GM12878 (cell line): ENCODE results near the gene TBC1D19.

Source experiments
- CHD2 ChIP-seq: IDR thresholded peaks from 2 replicates; pipeline ENCODE4 v1.6.1; 2011; ENCODE audit warnings: low read depth, low read length, improper control_type of control experiment, borderline replicate concordance
- GATAD2B ChIP-seq: fragments of 450-650 bp; conservative IDR thresholded peaks from 2 replicates; pipeline ENCODE4 v1.6.1; 2017; ENCODE audit warnings: low read depth, mild to moderate bottlenecking, moderate library complexity
- HDAC2 ChIP-seq: fragments of 200-600 bp; sonication (generic); IDR thresholded peaks from 2 replicates; pipeline ENCODE4 v1.6.1; 2017
- RFX5 ChIP-seq: IDR thresholded peaks from 2 replicates; pipeline ENCODE4 v1.6.1; 2011; ENCODE audit warnings: low read depth, low read length, improper control_type of control experiment
- TAF1 ChIP-seq: IDR thresholded peaks from 2 replicates; pipeline ENCODE4 v1.6.1; 2011; ENCODE audit warnings: mild to moderate bottlenecking, low read depth, low read length, borderline replicate concordance
- TF ChIP-seq, protein P1 (sequence below): IDR thresholded peaks from 2 replicates; pipeline ENCODE4 v1.6.1; 2012; ENCODE audit warnings: low read depth, low read length, improper control_type of control experiment
- TF ChIP-seq, protein P2 (sequence below), 3 experiments: IDR thresholded peaks in 2 of 3; conservative IDR thresholded peaks in 1 of 3; 2 replicates each; pipeline ENCODE4 v1.5.1; 2011; ENCODE audit warnings: low read depth in 3 of 3, low read length in 3 of 3, mild to moderate bottlenecking in 3 of 3, control low read depth in 2 of 3, moderate library complexity in 2 of 3, inconsistent platforms in 1 of 3, mixed read lengths in 1 of 3; ENCODE audit not compliant: control insufficient read depth in 2 of 3, insufficient read depth in 1 of 3; ENCODE audit errors: extremely low read depth in 1 of 3
- TF ChIP-seq, protein P3 (sequence below): fragments of 450-650 bp; IDR thresholded peaks from 2 replicates; pipeline ENCODE4 v1.6.1; 2018; ENCODE audit warnings: borderline replicate concordance, mild to moderate bottlenecking; ENCODE audit not compliant: partially characterized antibody
- TF ChIP-seq, protein P4 (sequence below): IDR thresholded peaks from 2 replicates; pipeline ENCODE4 v1.6.1; 2012; ENCODE audit warnings: low read depth, low read length, improper control_type of control experiment
- TF ChIP-seq, protein P5 (sequence below): IDR thresholded peaks from 2 replicates; pipeline ENCODE4 v1.6.1; 2012; ENCODE audit warnings: mild to moderate bottlenecking, low read depth, low read length

GRCh38 chr4:26717332-26717731 lies 133.4 kb downstream of the TBC1D19 start:
- TF ChIP-seq CHD2: no peak
- TF ChIP-seq, protein P1, sequence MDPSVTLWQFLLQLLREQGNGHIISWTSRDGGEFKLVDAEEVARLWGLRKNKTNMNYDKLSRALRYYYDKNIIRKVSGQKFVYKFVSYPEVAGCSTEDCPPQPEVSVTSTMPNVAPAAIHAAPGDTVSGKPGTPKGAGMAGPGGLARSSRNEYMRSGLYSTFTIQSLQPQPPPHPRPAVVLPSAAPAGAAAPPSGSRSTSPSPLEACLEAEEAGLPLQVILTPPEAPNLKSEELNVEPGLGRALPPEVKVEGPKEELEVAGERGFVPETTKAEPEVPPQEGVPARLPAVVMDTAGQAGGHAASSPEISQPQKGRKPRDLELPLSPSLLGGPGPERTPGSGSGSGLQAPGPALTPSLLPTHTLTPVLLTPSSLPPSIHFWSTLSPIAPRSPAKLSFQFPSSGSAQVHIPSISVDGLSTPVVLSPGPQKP: no peak
- TF ChIP-seq, protein P2, sequence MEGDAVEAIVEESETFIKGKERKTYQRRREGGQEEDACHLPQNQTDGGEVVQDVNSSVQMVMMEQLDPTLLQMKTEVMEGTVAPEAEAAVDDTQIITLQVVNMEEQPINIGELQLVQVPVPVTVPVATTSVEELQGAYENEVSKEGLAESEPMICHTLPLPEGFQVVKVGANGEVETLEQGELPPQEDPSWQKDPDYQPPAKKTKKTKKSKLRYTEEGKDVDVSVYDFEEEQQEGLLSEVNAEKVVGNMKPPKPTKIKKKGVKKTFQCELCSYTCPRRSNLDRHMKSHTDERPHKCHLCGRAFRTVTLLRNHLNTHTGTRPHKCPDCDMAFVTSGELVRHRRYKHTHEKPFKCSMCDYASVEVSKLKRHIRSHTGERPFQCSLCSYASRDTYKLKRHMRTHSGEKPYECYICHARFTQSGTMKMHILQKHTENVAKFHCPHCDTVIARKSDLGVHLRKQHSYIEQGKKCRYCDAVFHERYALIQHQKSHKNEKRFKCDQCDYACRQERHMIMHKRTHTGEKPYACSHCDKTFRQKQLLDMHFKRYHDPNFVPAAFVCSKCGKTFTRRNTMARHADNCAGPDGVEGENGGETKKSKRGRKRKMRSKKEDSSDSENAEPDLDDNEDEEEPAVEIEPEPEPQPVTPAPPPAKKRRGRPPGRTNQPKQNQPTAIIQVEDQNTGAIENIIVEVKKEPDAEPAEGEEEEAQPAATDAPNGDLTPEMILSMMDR (IDR thresholded peaks at IDR 0.05 in 2 of 3, conservative IDR thresholded peaks at IDR 0.05 in 1 of 3; ENCODE audit: control insufficient read depth in 2 of 3, extremely low read depth in 1 of 3, insufficient read depth in 1 of 3, low read depth in 3 of 3, low read length in 3 of 3): no peak
- TF ChIP-seq RFX5: no peak
- TF ChIP-seq GATAD2B: no peak
- TF ChIP-seq, protein P3, sequence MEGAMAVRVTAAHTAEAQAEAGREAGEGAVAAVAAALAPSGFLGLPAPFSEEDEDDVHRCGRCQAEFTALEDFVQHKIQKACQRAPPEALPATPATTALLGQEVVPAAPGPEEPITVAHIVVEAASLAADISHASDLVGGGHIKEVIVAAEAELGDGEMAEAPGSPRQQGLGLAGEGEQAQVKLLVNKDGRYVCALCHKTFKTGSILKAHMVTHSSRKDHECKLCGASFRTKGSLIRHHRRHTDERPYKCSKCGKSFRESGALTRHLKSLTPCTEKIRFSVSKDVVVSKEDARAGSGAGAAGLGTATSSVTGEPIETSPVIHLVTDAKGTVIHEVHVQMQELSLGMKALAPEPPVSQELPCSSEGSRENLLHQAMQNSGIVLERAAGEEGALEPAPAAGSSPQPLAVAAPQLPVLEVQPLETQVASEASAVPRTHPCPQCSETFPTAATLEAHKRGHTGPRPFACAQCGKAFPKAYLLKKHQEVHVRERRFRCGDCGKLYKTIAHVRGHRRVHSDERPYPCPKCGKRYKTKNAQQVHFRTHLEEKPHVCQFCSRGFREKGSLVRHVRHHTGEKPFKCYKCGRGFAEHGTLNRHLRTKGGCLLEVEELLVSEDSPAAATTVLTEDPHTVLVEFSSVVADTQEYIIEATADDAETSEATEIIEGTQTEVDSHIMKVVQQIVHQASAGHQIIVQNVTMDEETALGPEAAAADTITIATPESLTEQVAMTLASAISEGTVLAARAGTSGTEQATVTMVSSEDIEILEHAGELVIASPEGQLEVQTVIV: no peak
- TF ChIP-seq HDAC2: no peak
- TF ChIP-seq, protein P4, sequence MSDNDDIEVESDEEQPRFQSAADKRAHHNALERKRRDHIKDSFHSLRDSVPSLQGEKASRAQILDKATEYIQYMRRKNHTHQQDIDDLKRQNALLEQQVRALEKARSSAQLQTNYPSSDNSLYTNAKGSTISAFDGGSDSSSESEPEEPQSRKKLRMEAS: no peak
- TF ChIP-seq, protein P5, sequence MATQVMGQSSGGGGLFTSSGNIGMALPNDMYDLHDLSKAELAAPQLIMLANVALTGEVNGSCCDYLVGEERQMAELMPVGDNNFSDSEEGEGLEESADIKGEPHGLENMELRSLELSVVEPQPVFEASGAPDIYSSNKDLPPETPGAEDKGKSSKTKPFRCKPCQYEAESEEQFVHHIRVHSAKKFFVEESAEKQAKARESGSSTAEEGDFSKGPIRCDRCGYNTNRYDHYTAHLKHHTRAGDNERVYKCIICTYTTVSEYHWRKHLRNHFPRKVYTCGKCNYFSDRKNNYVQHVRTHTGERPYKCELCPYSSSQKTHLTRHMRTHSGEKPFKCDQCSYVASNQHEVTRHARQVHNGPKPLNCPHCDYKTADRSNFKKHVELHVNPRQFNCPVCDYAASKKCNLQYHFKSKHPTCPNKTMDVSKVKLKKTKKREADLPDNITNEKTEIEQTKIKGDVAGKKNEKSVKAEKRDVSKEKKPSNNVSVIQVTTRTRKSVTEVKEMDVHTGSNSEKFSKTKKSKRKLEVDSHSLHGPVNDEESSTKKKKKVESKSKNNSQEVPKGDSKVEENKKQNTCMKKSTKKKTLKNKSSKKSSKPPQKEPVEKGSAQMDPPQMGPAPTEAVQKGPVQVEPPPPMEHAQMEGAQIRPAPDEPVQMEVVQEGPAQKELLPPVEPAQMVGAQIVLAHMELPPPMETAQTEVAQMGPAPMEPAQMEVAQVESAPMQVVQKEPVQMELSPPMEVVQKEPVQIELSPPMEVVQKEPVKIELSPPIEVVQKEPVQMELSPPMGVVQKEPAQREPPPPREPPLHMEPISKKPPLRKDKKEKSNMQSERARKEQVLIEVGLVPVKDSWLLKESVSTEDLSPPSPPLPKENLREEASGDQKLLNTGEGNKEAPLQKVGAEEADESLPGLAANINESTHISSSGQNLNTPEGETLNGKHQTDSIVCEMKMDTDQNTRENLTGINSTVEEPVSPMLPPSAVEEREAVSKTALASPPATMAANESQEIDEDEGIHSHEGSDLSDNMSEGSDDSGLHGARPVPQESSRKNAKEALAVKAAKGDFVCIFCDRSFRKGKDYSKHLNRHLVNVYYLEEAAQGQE: no peak
- TF ChIP-seq TAF1: no peak
